ENCODE measurements around the gene F12.
"Not testable (repeated sequence)": the region's sequence is repeated elsewhere in the genome, so short reads cannot be mapped to it uniquely, and the experiment has no call there.

The F12 gene

GRCh38 chr5:177367323-177367848, 42.0 kb downstream of the F12 start:
- no peak for DNase-seq

- no peak for DNase-seq
Measured at GRCh38 chr5:177366528-177367322, 42.6 kb downstream of the F12 start.

GRCh38 chr5:177365845-177366527, 43.4 kb downstream of the F12 start:
- no peak for DNase-seq

GRCh38 chr5:177364159-177364962, 45.0 kb downstream of the F12 start:
- no peak for DNase-seq

- DNase-seq = no peak
Measured at GRCh38 chr5:177363565-177363964, 45.8 kb downstream of the F12 start.

- peak; percentile 57 to 64 for DNase-seq
Measured at GRCh38 chr5:177362610-177363507, 46.5 kb downstream of the F12 start.

GRCh38 chr5:177362292-177362609, 47.1 kb downstream of the F12 start:
- no peak for DNase-seq

GRCh38 chr5:177361418-177362291, 47.7 kb downstream of the F12 start:
- no peak for DNase-seq

- not testable (repeated sequence) for DNase-seq
Measured at GRCh38 chr5:177360740-177361139, 48.6 kb downstream of the F12 start.

- no peak for DNase-seq
Measured at GRCh38 chr5:177359860-177360259, 49.5 kb downstream of the F12 start.

GRCh38 chr5:177359451-177359851, 49.9 kb downstream of the F12 start:
- DNase-seq = no peak

- no peak for DNase-seq
Measured at GRCh38 chr5:177358370-177358819, 51.0 kb downstream of the F12 start.

- peak; percentile 58 to 60 for DNase-seq
Measured at GRCh38 chr5:177357459-177358351, 51.7 kb downstream of the F12 start, which contains the start of gene RGS14. Gene RGS14 (plus strand): TSS chr5:177357924. CDS start chr5:177358025, 101 bp downstream.

GRCh38 chr5:177357146-177357458, 52.3 kb downstream of the F12 start:
- DNase-seq = no peak

- DNase-seq = no peak
Measured at GRCh38 chr5:177356746-177357145, 52.6 kb downstream of the F12 start.

- DNase-seq = no peak
Measured at GRCh38 chr5:177355868-177356168, 53.5 kb downstream of the F12 start.

- DNase-seq = no peak
Measured at GRCh38 chr5:177355162-177355867, 54.0 kb downstream of the F12 start.

GRCh38 chr5:177354711-177355110, 54.7 kb downstream of the F12 start:
- DNase-seq = no peak

- DNase-seq = no peak
Measured at GRCh38 chr5:177354256-177354655, 55.1 kb downstream of the F12 start.

- no peak for DNase-seq
Measured at GRCh38 chr5:177353093-177353492, 56.3 kb downstream of the F12 start.

Data from activated CD4-positive, alpha-beta T cell treated with anti-CD3 and anti-CD28 coated beads, Interleukin-2, amount 50 U/mL, for 4 hours (primary cell).